Epithelial cell of prostate (primary cell): Measurements from ENCODE around the gene MOB4.
"Not testable (repeated sequence)": the region's sequence is repeated elsewhere in the genome, so short reads cannot be mapped to it uniquely, and the experiment has no call there.

ENCODE experiments used
- DNase-seq: peaks from one replicate; pipeline ENCODE4 v3.0.0-alpha.2; 2011; ENCODE audit warnings: low read depth, low spot score
- H3K27ac ChIP-seq: fragments of 450-650 bp; 2 replicates; pipeline ENCODE4 v1.5.1; 2017; ENCODE audit warnings: mild to moderate bottlenecking

The MOB4 gene

DNA sequence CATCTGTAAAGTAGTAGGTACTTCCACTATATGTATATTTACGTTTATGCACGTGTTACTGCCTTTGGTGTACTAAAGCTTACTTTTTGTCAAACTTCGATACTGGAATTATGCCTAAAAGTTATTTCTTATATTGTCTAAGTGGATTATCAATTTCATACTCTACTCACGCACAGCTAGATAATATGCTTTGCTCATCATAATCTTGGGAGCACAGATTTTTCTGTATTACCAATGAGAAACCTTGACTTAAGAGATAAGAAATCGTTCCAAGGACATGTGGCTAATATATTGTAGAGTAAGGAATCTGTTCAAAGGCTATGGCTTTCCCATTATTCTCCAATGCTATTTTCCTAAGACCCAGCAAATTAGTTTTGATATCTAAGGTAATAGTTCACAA, 9.2 kb upstream of the MOB4 start:
- DNase-seq, result no peak
- no peak overlapping the region for H3K27ac ChIP-seq

DNA sequence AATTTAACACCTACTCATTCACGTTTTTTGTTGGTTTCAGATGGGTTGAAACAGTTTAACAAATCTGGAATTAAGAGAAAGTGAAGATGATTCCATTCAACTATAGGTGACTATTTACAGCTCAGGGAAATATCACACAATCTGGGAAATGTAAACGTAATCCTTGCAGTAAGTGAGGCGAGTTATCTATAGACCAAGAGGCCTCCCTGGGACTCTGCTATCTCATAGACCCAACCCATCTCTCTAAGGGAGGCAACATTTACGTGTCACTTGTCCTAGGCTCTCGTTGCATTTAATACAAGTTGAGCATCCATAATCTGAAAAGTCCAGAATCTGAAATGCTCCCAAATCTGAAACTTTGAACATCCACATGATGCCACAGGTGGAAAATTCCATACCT, 2.0 kb upstream of the MOB4 start:
- H3K27ac ChIP-seq, result no peak overlapping the region
- DNase-seq, result no peak

DNA sequence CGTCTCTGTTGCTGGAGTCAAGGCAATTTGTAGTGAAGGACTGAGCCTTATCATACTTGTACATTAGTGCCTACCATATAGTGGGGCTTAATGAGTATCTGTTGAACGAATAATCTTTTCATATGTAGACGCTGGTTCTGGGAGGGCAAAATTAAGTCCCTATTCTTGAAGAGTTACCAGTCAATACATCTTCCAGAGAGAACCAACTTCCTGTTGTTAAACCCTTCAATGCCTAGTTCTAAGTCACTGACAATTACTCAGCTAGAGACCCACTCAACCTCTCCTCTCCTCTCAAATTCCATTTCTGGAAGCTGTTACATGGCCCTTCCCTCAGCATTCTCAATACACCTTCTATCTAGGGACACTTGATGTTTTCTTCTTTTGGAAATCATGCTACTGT, 1.1 kb upstream of the MOB4 start:
- H3K27ac ChIP-seq, result peak overlapping the region; percentile 85
- no peak for DNase-seq

DNA sequence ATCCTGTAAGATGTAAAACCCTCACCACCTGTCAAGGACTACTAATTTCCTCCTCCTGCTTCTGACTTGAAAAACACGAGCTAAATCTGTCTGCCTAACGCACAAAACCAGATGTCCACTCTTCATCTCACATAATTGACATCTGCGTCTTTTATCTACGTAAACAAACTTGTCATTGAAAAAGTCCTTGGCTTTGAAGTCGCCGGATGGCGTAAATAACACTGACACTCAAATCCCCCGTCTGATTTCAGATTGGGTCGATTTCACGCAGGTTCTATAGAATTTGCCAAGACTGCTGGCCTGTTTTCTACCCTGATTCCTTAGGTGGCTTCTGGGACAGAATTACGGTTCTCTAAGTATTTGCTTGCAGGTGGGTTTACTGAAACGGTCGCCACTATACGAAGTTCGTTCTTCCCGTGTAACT, 539 bp upstream of the MOB4 start:
- peak overlapping the region; percentile 85 for H3K27ac ChIP-seq
- DNase-seq, result no peak

DNA sequence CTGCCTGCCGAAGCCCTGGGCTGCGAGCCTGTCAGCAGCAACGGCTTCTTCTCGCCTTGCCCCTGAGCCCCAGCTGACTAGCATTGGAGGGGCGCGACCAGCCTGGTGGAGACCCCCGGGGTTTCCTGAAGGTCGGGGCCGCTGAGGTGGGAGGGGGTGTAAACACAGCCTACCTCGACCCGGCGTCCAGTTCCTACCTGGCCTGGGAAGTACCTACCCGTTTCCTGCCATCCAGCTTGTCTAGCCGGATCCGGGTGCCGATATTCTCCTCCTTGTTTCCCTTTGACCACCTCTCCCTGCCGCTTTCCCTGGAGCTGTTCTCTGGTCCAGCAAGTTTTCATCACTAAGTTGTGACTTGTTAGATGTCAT, 511 bp downstream of the MOB4 start:
- H3K27ac ChIP-seq, result peak overlapping the region; percentile 85
- no peak for DNase-seq

DNA sequence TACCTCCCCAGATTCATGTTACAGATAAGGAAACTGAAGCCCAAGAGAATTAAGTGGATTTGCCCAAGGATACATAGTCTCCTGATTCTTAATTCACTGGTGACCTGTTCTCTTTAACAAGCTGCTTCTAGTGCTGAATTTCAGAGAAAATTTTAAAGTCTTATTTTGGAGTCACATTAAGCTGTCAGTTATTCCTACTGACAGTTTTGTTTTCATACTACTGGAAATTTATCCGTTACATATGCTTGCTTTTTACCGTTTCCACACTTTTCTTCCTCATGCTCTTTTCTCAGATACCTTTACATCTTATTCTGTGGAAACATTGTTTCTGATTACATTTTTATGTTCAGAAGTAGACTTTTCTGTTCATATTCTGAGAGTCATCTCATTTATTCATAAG, 1.3 kb downstream of the MOB4 start:
- no peak for DNase-seq
- no peak overlapping the region for H3K27ac ChIP-seq

DNA sequence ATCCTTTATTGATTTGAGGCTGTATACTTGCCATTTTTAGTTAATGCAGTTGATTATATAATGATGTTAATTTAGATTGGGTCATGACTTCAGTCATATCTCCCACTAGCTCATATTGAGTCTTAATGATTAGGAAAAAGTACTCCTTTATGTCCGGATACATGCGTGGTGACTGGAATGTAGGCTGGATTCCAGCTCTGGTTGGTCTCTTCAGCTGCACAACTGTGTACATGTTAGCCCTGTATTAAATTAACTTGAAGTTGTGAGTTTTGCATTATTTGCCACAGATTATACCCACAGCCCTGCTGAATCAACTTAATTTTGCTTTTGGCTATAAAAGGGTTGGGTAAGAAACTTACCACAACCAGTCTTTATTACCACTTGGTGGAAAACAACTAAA, 22.5 kb downstream of the MOB4 start:
- DNase-seq, result no peak
- no peak overlapping the region for H3K27ac ChIP-seq

DNA sequence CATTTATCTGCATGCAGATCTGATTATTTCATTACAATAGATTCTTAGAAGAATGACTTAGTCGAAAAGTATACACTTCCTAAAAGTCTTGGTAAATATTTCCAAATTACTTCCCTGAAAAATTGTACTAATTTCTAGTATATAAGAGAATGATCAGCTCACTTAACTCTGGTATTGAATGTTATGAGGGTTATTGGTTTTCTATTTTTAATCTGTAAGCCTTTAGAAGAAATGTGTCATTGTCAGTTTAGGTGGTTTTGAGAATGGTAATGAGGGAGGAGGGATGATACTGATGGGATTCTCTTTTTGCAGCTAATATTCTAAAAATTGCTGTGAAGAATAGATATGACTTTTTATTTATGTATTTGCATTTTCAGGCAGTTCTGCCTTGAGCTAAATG, 23.9 kb downstream of the MOB4 start:
- DNase-seq, result no peak
- no peak overlapping the region for H3K27ac ChIP-seq

DNA sequence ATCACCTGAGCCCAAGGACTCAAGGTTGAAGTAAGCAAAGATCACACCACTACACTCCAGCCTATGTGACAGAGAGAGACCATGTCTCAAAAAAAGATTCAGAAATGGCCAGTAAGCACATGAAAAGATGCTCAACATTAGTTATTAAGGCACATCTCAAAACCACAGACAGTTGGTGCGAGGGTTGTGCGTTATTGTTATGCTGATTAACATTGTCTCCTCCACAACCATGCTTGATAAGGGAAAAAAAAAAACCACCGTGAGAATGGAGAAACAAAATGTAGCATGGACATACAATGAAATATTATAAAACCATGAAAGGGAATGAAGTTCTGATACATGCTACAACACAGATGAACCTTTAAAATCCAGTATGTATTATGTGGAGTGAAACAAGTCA, 27.3 kb downstream of the MOB4 start:
- DNase-seq, result no peak
- H3K27ac ChIP-seq, result no peak overlapping the region

DNA sequence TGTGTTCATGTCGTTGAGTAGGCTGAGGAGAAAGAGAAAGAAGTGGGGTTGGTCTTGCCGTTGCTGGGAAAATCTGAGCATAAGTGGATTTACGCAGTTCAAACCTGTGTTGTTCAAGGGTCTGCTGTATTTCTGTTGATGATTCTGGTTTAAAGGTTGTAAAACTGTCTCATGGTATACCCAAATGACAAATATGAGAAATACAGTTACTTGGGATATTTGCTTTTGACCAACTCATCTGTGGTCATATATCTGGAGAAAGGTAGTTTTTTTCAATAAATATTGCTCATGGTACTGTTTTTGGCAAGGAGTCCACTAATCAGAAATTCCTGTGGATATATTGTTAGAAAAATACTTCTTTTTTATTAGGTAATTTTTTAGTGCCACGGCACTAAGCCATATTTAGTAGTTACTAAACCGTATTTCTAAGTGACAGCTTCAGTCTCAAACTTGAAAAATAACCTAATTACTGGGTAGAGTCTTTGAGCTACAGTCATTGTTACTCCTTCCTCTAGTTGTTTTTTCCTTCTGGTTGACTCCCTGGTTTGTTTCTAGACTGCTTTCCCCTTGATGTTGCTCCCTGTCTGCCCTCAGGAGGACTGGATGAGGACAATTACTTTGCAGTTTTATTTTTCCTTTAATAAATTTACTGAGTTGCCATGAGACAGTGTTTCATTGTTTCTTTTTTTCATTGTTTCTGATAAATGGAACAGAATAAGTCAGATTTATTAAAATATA, 31.5 kb downstream of the MOB4 start:
- no peak for DNase-seq
- H3K27ac ChIP-seq, result no peak overlapping the region

DNA sequence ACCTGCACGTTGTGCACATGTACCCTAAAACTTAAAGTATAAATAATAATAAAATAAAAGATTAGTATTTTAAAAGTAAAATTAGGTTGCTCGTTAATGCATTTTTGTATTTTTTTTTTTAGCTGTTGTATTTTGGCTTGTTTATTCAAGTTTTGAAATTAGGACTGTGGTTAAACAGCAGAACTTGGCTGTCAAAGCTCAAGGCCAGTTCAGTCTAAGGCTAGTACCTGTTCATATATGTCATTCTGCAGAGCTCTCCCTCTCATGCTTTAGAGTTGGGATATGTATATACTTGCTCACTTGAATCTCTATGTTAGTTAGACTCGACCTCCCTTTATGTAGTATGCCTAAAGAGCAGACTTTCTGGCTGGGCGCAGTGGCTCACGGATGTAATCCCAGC, 32.7 kb downstream of the MOB4 start:
- no peak overlapping the region for H3K27ac ChIP-seq
- DNase-seq, result no peak

DNA sequence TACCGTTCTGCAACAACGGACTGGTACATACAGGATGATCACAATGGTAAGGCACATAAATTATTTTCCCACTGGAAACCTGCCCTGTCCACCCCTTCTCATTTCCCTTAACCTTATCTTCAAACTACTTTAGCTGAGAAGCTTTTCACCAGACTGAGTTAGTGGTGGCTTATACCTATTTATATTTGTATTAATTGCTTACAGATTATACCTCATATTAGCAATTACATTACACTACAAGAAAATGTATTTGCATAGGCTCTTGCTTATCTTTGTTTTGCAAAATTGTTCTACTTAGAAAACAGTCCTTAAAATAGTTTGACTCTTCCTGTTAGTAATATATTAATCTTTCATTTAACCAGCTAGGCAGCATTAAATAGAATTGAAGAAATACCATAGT, 35.4 kb downstream of the MOB4 start:
- DNase-seq, H3K27ac ChIP-seq: not testable (repeated sequence)

DNA sequence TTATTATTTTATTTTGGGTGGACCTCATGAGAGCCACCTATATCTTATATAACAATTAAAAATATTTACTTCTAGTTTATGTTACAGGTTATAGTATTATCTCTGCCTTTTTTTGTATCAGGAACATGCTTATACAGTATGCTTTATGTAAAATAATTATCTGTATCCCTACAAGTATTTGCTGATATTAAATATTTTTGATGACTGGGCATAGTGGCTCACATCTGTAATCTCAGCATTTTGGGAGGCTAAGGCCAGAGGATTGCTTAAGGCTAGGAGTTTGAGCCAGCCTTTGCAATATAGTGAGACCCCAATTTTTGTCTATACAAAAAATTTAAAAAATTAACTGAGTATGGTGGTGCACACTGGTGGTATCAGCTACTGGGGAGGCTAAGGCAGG, 39.6 kb downstream of the MOB4 start:
- H3K27ac ChIP-seq, result no peak overlapping the region

DNA sequence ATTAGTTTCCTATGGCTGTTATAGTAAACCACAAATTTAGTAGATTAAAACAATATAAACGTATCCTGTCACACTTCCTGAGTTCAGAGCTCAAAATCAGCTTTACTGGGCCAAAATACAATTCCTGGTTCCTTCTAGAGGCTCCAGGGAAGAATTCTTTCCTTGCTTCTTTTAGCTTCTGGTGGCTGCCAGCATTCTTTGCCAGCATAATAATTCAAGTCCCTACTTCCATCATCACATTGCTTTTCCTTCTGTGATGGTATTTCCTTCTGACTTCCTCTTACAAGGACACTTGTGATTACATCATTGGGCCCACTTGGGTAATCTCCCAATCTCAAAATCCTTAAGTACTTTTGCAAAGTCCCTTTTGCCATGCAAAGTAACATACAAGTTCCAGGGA, 40.6 kb downstream of the MOB4 start:
- no peak overlapping the region for H3K27ac ChIP-seq
- no peak for DNase-seq

More for the DNA sequence above, 39.6 kb downstream of the MOB4 start:
- DNase-seq, result no peak

DNA sequence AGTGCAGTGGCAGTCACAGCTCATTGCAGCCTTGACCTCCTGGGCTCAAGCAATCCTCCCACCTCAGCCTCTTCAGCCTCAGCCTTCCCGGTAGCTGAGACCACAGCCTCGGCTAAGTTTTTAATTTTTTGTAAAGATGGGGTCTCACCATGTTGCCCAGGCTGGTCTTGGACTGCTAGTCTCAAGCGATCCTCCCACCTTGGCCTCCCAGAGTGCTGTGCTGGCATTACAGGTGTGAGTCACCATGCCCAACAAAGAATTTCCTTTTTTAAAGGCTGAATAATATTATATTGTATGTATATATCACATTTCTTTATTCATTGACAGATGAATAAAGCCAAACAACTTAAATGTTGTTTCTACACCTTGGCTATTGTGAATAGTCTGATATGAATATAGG, 42.5 kb downstream of the MOB4 start:
- H3K27ac ChIP-seq, result no peak overlapping the region
- no peak for DNase-seq

DNA sequence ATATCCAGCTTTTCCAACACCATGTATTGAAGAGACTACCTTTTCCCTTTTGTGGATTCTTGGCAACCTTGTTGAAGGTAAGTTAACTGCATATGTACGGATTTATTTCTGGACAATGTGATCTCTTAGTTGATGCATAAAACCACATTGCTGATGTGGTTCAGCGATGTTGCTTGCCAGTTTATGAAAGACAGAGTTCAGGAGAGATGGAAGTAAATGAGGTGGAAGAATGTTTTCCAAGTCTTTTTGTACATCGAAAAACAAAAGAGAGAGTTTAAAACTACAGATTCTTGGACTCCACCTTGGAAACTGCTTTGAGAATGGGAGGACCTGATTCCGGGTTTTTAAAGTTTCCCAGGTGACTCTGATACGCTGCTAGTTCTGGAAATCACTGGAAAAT, 43.8 kb downstream of the MOB4 start:
- H3K27ac ChIP-seq, result no peak overlapping the region
- no peak for DNase-seq

DNA sequence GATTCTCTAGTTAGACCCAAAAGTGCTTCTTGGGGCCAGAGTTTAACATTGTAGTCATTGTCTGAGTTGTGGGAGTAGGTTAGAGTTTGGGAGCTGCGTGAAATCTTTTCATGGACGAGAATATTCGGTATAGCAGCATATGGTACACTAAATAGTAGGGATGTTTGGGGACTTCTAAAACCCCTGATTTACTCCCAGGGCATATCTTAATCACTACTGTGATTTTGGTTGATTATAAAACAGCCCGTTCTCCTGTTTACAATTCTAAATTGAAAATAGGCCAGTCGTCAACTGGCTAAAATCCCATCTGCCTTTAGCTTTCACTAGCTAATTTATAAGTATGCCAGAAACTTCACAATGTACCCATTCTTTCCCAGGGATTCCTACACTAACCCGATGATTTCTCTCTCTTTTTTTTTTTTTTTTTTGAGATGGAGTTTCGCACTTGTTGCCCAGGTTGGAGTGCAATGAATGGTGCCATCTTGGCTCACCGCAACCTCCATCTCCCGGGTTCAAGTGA, 44.3 kb downstream of the MOB4 start:
- no peak for DNase-seq
- no peak overlapping the region for H3K27ac ChIP-seq

DNA sequence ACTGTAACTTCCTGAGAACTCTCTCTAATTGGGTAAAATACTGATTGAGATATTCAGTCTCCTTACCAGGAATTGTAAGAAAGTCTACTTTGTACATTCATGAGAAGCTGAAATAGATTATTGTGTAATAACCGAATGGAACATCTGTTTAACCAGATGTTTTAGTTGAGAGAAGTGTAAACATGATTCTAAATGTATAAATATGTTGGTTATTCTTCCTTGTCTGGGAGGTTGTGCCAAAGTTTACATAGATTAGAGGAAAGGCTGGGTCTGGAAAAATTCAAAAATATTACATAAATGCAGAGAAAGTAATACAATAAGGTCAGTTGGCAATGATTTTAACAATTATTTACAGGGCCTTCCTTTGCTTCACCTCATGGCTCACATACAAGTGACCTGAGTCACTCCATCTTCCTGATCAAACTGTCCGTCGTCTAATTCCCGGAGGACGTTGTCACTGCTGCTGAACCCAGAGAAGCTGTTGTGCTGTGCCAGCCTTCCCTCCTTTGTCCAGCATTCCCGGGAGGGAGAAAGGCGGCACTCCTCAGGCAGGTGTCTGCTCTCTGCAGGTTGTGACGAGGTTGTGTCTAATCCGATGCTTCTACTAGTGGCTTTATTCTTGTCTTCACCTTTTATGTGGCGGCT, 55.9 kb downstream of the MOB4 start:
- no peak for DNase-seq
- H3K27ac ChIP-seq, result peak overlapping the region; percentile 16

DNA sequence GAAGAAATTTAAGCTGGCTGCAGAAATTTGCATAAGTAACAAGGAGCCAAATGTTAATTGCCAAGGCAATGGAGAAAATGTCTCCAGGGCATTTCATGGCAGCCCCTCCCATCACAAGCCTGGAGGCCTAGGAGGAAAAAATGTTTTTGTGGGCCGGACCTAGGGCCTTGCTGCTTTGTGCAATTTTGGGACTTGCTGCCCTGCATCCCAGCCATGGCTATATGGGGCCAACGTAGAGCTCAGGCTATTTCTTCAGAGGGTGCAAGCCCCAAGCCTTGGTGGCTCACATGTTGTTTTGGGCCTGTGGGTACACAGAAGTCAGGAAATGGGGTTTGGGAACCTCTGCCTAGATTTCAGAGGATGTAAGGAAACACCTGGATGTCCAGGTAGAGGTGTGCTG, 57.7 kb downstream of the MOB4 start:
- DNase-seq, result no peak
- H3K27ac ChIP-seq, result no peak overlapping the region

DNA sequence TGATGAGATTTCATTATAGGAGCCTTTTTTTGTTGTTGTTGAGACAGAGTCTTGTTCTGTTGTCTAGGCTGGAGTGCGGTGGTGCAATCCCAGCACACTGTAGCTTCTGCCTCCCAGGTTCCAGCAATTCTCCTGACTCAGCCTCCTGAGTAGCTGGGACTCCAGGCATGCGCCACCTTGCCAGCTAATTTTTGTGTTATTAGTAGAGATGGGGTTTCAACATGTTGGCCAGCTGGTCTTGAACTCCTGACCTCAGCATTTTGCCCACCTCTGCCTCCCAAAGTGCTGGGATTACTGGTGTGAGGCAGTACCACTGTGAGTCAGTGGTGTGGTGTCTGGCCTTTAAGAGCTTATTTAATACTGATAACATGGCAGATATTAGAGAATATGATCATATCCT, 60.1 kb downstream of the MOB4 start:
- no peak overlapping the region for H3K27ac ChIP-seq
- DNase-seq, result peak; percentile 10

DNA sequence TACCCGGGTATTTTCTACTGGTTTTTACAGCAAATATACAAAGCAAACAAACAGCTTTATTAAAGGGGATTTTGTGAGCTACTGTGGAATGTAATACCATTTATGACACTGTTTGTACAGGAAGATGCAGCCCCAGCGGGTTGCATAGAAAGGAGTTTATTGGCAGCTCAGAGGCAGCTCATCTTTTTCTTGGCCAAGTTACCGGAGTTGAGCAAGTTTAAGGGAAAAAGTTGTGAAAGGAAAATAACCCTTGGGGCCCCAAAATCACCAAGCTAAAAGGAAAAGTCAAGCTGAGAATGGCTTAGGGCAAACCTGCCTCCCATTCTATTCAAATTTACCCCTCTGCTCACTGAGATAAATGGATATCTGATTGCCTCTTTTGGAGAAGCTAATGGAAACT, 60.8 kb downstream of the MOB4 start:
- no peak overlapping the region for H3K27ac ChIP-seq
- no peak for DNase-seq

DNA sequence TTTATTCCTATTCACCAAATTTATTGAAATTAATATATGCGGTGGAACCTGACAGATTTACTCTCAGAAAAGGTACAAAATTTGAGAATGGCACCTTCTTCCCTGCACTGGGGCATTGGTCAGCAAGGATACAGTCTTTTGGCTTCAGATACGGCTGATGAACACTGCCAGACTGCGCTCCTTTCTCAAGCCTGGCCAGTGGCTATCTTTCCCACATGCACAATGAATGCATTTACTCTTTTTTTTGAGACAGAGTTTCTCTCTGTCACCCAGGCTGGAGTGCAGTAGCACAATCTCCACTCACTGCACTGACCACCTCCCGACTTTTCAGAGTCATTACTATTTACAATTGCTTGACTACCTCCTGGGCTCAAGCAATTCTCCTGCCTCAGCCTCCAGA, 61.6 kb downstream of the MOB4 start:
- no peak overlapping the region for H3K27ac ChIP-seq
- no peak for DNase-seq
